HepG2 (cell line): Measurements from ENCODE around the gene ODAM. TPM values are rescaled to one million over a fixed set of nuclear protein-coding genes. Genes with fewer than 3 reads are reported as not detected.

Experiments
- ARID2 ChIP-seq: sonication (generic); formaldehyde crosslinking; IDR thresholded peaks from 2 replicates; pipeline ENCODE4 v1.8.1; 2022; ENCODE audit warnings: mild to moderate bottlenecking, missing genetic modification reagents, borderline replicate concordance
- ARID5B ChIP-seq: IDR thresholded peaks from 2 replicates; pipeline ENCODE4 v1.4.0; 2020; ENCODE audit warnings: mild to moderate bottlenecking, missing genetic modification reagents
- FOXA3 ChIP-seq: IDR thresholded peaks from 2 replicates; pipeline ENCODE4 v1.6.1; 2016; ENCODE audit warnings: missing genetic modification reagents, missing compliant biosample characterization
- HDAC1 ChIP-seq: sonication (generic); formaldehyde crosslinking; IDR thresholded peaks from 2 replicates; pipeline ENCODE4 v1.5.1; 2020; ENCODE audit warnings: mild to moderate bottlenecking, missing genetic modification reagents
- HES4 ChIP-seq: sonication (generic); formaldehyde crosslinking; IDR thresholded peaks from 2 replicates; pipeline ENCODE4 v1.9.0; 2021; ENCODE audit warnings: mild to moderate bottlenecking, missing genetic modification reagents, borderline replicate concordance
- HNF1B ChIP-seq: sonication (generic); formaldehyde crosslinking; IDR thresholded peaks from 2 replicates; pipeline ENCODE4 v1.5.1; 2020; ENCODE audit warnings: mild to moderate bottlenecking, moderate library complexity, missing genetic modification reagents
- HNF4G ChIP-seq, 2 experiments: sonication (generic) in 1 of 2; formaldehyde crosslinking in 1 of 2; IDR thresholded peaks; 2 replicates each; pipeline versions ENCODE4 v1.4.0 to v1.6.1; 2011 to 2020; ENCODE audit warnings: borderline replicate concordance in 2 of 2, low read depth in 2 of 2, mild to moderate bottlenecking in 2 of 2, low read length in 1 of 2, missing genetic modification reagents in 1 of 2, moderate library complexity in 1 of 2
- JUND ChIP-seq: sonication (generic); formaldehyde crosslinking; IDR thresholded peaks from 2 replicates; pipeline ENCODE4 v1.8.0; 2022; ENCODE audit warnings: mild to moderate bottlenecking, missing genetic modification reagents
- KLF9 ChIP-seq: IDR thresholded peaks from 2 replicates; pipeline ENCODE4 v1.6.1; 2016; ENCODE audit warnings: low read depth
- MYNN ChIP-seq: sonication (generic); formaldehyde crosslinking; IDR thresholded peaks from 2 replicates; pipeline ENCODE4 v1.4.0; 2020; ENCODE audit warnings: mild to moderate bottlenecking, low read depth, missing genetic modification reagents
- NFE2L1 ChIP-seq: sonication (generic); formaldehyde crosslinking; IDR thresholded peaks from 2 replicates; pipeline ENCODE4 v1.4.0; 2020; ENCODE audit warnings: missing genetic modification reagents, mild to moderate bottlenecking, borderline replicate concordance
- PAX8 ChIP-seq: sonication (generic); formaldehyde crosslinking; IDR thresholded peaks from 2 replicates; pipeline ENCODE4 v1.8.0; 2022; ENCODE audit warnings: mild to moderate bottlenecking, missing genetic modification reagents, borderline replicate concordance
- PHF8 ChIP-seq: sonication (generic); formaldehyde crosslinking; IDR thresholded peaks from 2 replicates; pipeline ENCODE4 v1.5.0; 2020; ENCODE audit warnings: missing genetic modification reagents
- PLSCR1 ChIP-seq: sonication (generic); formaldehyde crosslinking; IDR thresholded peaks from 2 replicates; pipeline ENCODE4 v1.5.0; 2020; ENCODE audit warnings: missing genetic modification reagents, mild to moderate bottlenecking, borderline replicate concordance
- POLR2AphosphoS2 ChIP-seq: IDR thresholded peaks from 2 replicates; pipeline ENCODE4 v1.6.1; 2011; ENCODE audit warnings: low read depth, low read length, improper control_type of control experiment
- SAFB2 ChIP-seq: sonication (generic); formaldehyde crosslinking; IDR thresholded peaks from 2 replicates; pipeline ENCODE4 v1.5.1; 2020; ENCODE audit warnings: missing genetic modification reagents, low read depth, mild to moderate bottlenecking, borderline replicate concordance
- TOE1 ChIP-seq: sonication (generic); formaldehyde crosslinking; IDR thresholded peaks from 2 replicates; pipeline ENCODE4 v1.4.0; 2020; ENCODE audit warnings: mild to moderate bottlenecking, missing genetic modification reagents
- ZNF343 ChIP-seq: sonication (generic); formaldehyde crosslinking; IDR thresholded peaks from 2 replicates; pipeline ENCODE4 v1.4.0; 2020; ENCODE audit warnings: mild to moderate bottlenecking, missing genetic modification reagents
- ZNF562 ChIP-seq: sonication (generic); formaldehyde crosslinking; IDR thresholded peaks from 2 replicates; pipeline ENCODE4 v1.8.0; 2022; ENCODE audit warnings: missing genetic modification reagents, borderline replicate concordance
- ZNF570 ChIP-seq: sonication (generic); formaldehyde crosslinking; IDR thresholded peaks from 2 replicates; pipeline ENCODE4 v1.4.0; 2020; ENCODE audit warnings: mild to moderate bottlenecking, missing genetic modification reagents, borderline replicate concordance
- ZNF572 ChIP-seq: sonication (generic); formaldehyde crosslinking; IDR thresholded peaks from 2 replicates; pipeline ENCODE4 v1.5.1; 2020; ENCODE audit warnings: mild to moderate bottlenecking, missing genetic modification reagents
- ZNF607 ChIP-seq: sonication (generic); formaldehyde crosslinking; IDR thresholded peaks from 2 replicates; pipeline ENCODE4 v1.5.1; 2020; ENCODE audit warnings: missing genetic modification reagents, mild to moderate bottlenecking, borderline replicate concordance
- ZNF768 ChIP-seq: sonication (generic); formaldehyde crosslinking; IDR thresholded peaks from 2 replicates; pipeline ENCODE4 v1.4.0; 2020; ENCODE audit warnings: missing genetic modification reagents
- ZSCAN31 ChIP-seq: sonication (generic); formaldehyde crosslinking; IDR thresholded peaks from 2 replicates; pipeline ENCODE4 v1.5.0; 2020; ENCODE audit warnings: low read depth, mild to moderate bottlenecking, missing genetic modification reagents
- polyA plus RNA-seq, 8 experiments: library from polyadenylated mRNA; depleted of rRNA in 3 of 8; stranded (reverse) in 7 of 8; unstranded in 1 of 8; fragments of >200 nt; fragmentation: Illumina TruSeq in 4 of 8; extraction: Trizol in 4 of 8; gene quantifications; 2 replicates each; pipeline versions ENCODE4 v1.2.1 to v1.2.3, GENCODE V29; 2011 to 2016; ENCODE audit warnings: low read depth in 4 of 8, missing spikeins in 1 of 8, mixed read lengths in 1 of 8; ENCODE audit not compliant: insufficient read depth in 1 of 8
- total RNA-seq, 5 experiments: library from RNA; depleted of rRNA; stranded (reverse); fragments of >200 nt; fragmentation: Illumina TruSeq; extraction: Trizol; gene quantifications; 2 replicates each; pipeline ENCODE4 v1.2.3, GENCODE V29; 2016; ENCODE audit warnings: low read depth in 1 of 5

The ODAM gene
- total and polyA plus RNA-seq, 2 of the 13 experiments (the other 11 are each of a cell fraction or from before 2014, with no cell fraction given): 94.6 to 115 TPM

GRCh38 chr4:70182517-70183167, 12.9 kb upstream of the ODAM start (continued):
- TF ChIP-seq ARID5B (peak; percentile 91), ZSCAN31 (CRISPR knock-in tag) (0 out of 2 replicates have a peak, but pooled peaks have one; percentile 23), HES4 (CRISPR knock-in tag) (no peak), FOXA3 (peak; percentile 92), HNF1B (CRISPR knock-in tag) (peak; percentile 38; the same call in 1 of the 2 replicates), ZNF607 (CRISPR knock-in tag) (no peak), ZNF562 (CRISPR knock-in tag) (no peak), TOE1 (CRISPR knock-in tag) (no peak; the same call in 1 of the 2 replicates), NFE2L1 (CRISPR knock-in tag) (no peak), HNF4G (IDR thresholded peaks at IDR 0.05; ENCODE audit: borderline replicate concordance, low read depth, low read length) (peak; percentile 83), HNF4G (CRISPR knock-in tag; IDR thresholded peaks at IDR 0.05; ENCODE audit: borderline replicate concordance, low read depth) (no peak; the same call in 1 of the 2 replicates), KLF9 (CRISPR knock-in tag) (no peak), ZNF572 (CRISPR knock-in tag) (no peak), JUND (peak; percentile 52; the same call in 1 of the 2 replicates), ZNF570 (CRISPR knock-in tag) (no peak), ARID2 (CRISPR knock-in tag) (no peak), POLR2AphosphoS2 (no peak), PAX8 (CRISPR knock-in tag) (no peak), ZNF768 (no peak; the same call in 1 of the 2 replicates), PHF8 (CRISPR knock-in tag) (no peak), MYNN (no peak), HDAC1 (CRISPR knock-in tag) (peak; percentile 64), PLSCR1 (no peak), SAFB2 (CRISPR knock-in tag) (no peak), ZNF343 (CRISPR knock-in tag) (no peak)
